ENCODE data around the gene NLGN1.

NLGN1 gene

GRCh38 chr3:173747427-173747826 is 349.9 kb downstream of the NLGN1 start:
- DNase-seq (ENCODE audit: low read depth): no peak
- no peak for TF ChIP-seq CTCF (conservative IDR thresholded peaks at IDR 0.05; ENCODE audit: low read length)
- H3K4me3 ChIP-seq (ENCODE audit: low read length): no peak overlapping the region

- TF ChIP-seq CTCF (conservative IDR thresholded peaks at IDR 0.05; ENCODE audit: low read length): no peak
- no peak overlapping the region for H3K4me3 ChIP-seq (ENCODE audit: low read length)
- DNase-seq (ENCODE audit: low read depth): no peak
These were observed 350.6 kb downstream of the NLGN1 start for GRCh38 chr3:173748105-173748504.

- no peak for TF ChIP-seq CTCF (conservative IDR thresholded peaks at IDR 0.05; ENCODE audit: low read length)
- DNase-seq (ENCODE audit: low read depth): peak; percentile 74
- H3K4me3 ChIP-seq (ENCODE audit: low read length): no peak overlapping the region
These were observed 352.6 kb downstream of the NLGN1 start for GRCh38 chr3:173750095-173750494.

- DNase-seq (ENCODE audit: low read depth): no peak
- no peak overlapping the region for H3K4me3 ChIP-seq (ENCODE audit: low read length)
- no peak for TF ChIP-seq CTCF (conservative IDR thresholded peaks at IDR 0.05; ENCODE audit: low read length)
These were observed 353.0 kb downstream of the NLGN1 start for GRCh38 chr3:173750591-173750990.

- no peak overlapping the region for H3K4me3 ChIP-seq (ENCODE audit: low read length)
- DNase-seq (ENCODE audit: low read depth): no peak
- TF ChIP-seq CTCF (conservative IDR thresholded peaks at IDR 0.05; ENCODE audit: low read length): no peak
These were observed 356.0 kb downstream of the NLGN1 start for GRCh38 chr3:173753593-173753992.

- no peak overlapping the region for H3K4me3 ChIP-seq (ENCODE audit: low read length)
- no peak for DNase-seq (ENCODE audit: low read depth)
- no peak for TF ChIP-seq CTCF (conservative IDR thresholded peaks at IDR 0.05; ENCODE audit: low read length)
These were observed 357.6 kb downstream of the NLGN1 start for GRCh38 chr3:173755161-173755560.

GRCh38 chr3:173761161-173761560 is 363.6 kb downstream of the NLGN1 start:
- no peak for TF ChIP-seq CTCF (conservative IDR thresholded peaks at IDR 0.05; ENCODE audit: low read length)
- DNase-seq (ENCODE audit: low read depth): no peak
- H3K4me3 ChIP-seq (ENCODE audit: low read length): no peak overlapping the region
